ENCODE data around the gene ALAS2. TPM values are rescaled to one million over a fixed set of nuclear protein-coding genes. Genes with fewer than 3 reads are reported as not detected.

Gene ALAS2
- total and polyA plus RNA-seq, 2 experiments from 2014 or later = 0.23 TPM; not detected in 1

DNA sequence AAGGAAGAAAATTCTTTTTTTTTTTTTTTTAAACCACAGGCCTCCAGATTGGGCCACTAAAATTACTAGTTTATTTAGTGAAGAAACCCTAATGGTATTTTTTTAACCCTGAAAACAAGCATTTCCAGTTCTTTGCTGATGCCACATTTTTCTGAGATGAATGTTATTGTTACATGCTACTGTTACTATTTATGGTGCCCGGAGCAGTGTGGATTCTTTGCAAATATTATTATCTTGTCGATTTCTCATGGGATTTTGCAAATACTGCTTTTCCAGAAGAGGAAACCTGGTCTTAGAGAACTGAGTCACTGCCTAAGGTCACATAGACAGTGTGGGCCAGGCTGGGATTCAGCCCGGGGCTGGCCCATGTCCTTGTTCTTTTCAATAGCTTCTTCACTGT lies 8.7 kb upstream of the ALAS2 start:
- no peaks in the 10 kb centered on the region for H3K79me2 ChIP-seq (replicated peaks; ENCODE audit: insufficient read depth)
- H3K9me2 ChIP-seq (ENCODE audit: insufficient read depth) = no peaks in the 10 kb centered on the region
- H3K36me3 ChIP-seq (ENCODE audit: insufficient read depth) = no peaks in the 10 kb centered on the region
- Mint-ChIP-seq H3K9me3 (peaks cover 6% of the 10 kb centered on the region; the same call in 2 of the 3 replicates), H3K27ac (no peak overlapping the region), H3K36me3 (ENCODE audit: low read depth) (no peaks in the 10 kb centered on the region; the same call in 2 of the 3 replicates), H3K27me3 (ENCODE audit: insufficient read depth, low read depth, poor library complexity) (no peaks in the 10 kb centered on the region), H3K4me1 (no peaks in the 10 kb centered on the region), H3K4me3 (no peak overlapping the region)
- TF ChIP-seq NANOG (IDR thresholded peaks at IDR 0.05; ENCODE audit: borderline replicate concordance) (no peak), CTCF (conservative IDR thresholded peaks at IDR 0.05; ENCODE audit: low read depth in 2 of 2) (no peak), CREB1 (CRISPR knock-in tag; IDR thresholded peaks at IDR 0.05; ENCODE audit: low read depth) (no peak), EZH2 (IDR thresholded peaks at IDR 0.05; ENCODE audit: low read depth, unreplicated experiment) (no peak), POLR2AphosphoS5 (IDR thresholded peaks at IDR 0.05; ENCODE audit: low read depth) (no peak), JUNB (IDR thresholded peaks at IDR 0.05; ENCODE audit: unreplicated experiment) (no peak), ZNF331 (CRISPR knock-in tag; IDR thresholded peaks at IDR 0.05; ENCODE audit: low read depth) (no peak), REST (IDR thresholded peaks at IDR 0.05; ENCODE audit: unreplicated experiment) (no peak), ZNF114 (CRISPR knock-in tag; IDR thresholded peaks at IDR 0.05) (no peak), EZH2phosphoT487 (IDR thresholded peaks at IDR 0.05; ENCODE audit: unreplicated experiment) (no peak), STAT1 (IDR thresholded peaks at IDR 0.05; ENCODE audit: unreplicated experiment) (no peak)
- TF ChIP-seq, protein P1, sequence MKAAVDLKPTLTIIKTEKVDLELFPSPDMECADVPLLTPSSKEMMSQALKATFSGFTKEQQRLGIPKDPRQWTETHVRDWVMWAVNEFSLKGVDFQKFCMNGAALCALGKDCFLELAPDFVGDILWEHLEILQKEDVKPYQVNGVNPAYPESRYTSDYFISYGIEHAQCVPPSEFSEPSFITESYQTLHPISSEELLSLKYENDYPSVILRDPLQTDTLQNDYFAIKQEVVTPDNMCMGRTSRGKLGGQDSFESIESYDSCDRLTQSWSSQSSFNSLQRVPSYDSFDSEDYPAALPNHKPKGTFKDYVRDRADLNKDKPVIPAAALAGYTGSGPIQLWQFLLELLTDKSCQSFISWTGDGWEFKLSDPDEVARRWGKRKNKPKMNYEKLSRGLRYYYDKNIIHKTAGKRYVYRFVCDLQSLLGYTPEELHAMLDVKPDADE (IDR thresholded peaks at IDR 0.05) = no peak
- TF ChIP-seq, protein P2, sequence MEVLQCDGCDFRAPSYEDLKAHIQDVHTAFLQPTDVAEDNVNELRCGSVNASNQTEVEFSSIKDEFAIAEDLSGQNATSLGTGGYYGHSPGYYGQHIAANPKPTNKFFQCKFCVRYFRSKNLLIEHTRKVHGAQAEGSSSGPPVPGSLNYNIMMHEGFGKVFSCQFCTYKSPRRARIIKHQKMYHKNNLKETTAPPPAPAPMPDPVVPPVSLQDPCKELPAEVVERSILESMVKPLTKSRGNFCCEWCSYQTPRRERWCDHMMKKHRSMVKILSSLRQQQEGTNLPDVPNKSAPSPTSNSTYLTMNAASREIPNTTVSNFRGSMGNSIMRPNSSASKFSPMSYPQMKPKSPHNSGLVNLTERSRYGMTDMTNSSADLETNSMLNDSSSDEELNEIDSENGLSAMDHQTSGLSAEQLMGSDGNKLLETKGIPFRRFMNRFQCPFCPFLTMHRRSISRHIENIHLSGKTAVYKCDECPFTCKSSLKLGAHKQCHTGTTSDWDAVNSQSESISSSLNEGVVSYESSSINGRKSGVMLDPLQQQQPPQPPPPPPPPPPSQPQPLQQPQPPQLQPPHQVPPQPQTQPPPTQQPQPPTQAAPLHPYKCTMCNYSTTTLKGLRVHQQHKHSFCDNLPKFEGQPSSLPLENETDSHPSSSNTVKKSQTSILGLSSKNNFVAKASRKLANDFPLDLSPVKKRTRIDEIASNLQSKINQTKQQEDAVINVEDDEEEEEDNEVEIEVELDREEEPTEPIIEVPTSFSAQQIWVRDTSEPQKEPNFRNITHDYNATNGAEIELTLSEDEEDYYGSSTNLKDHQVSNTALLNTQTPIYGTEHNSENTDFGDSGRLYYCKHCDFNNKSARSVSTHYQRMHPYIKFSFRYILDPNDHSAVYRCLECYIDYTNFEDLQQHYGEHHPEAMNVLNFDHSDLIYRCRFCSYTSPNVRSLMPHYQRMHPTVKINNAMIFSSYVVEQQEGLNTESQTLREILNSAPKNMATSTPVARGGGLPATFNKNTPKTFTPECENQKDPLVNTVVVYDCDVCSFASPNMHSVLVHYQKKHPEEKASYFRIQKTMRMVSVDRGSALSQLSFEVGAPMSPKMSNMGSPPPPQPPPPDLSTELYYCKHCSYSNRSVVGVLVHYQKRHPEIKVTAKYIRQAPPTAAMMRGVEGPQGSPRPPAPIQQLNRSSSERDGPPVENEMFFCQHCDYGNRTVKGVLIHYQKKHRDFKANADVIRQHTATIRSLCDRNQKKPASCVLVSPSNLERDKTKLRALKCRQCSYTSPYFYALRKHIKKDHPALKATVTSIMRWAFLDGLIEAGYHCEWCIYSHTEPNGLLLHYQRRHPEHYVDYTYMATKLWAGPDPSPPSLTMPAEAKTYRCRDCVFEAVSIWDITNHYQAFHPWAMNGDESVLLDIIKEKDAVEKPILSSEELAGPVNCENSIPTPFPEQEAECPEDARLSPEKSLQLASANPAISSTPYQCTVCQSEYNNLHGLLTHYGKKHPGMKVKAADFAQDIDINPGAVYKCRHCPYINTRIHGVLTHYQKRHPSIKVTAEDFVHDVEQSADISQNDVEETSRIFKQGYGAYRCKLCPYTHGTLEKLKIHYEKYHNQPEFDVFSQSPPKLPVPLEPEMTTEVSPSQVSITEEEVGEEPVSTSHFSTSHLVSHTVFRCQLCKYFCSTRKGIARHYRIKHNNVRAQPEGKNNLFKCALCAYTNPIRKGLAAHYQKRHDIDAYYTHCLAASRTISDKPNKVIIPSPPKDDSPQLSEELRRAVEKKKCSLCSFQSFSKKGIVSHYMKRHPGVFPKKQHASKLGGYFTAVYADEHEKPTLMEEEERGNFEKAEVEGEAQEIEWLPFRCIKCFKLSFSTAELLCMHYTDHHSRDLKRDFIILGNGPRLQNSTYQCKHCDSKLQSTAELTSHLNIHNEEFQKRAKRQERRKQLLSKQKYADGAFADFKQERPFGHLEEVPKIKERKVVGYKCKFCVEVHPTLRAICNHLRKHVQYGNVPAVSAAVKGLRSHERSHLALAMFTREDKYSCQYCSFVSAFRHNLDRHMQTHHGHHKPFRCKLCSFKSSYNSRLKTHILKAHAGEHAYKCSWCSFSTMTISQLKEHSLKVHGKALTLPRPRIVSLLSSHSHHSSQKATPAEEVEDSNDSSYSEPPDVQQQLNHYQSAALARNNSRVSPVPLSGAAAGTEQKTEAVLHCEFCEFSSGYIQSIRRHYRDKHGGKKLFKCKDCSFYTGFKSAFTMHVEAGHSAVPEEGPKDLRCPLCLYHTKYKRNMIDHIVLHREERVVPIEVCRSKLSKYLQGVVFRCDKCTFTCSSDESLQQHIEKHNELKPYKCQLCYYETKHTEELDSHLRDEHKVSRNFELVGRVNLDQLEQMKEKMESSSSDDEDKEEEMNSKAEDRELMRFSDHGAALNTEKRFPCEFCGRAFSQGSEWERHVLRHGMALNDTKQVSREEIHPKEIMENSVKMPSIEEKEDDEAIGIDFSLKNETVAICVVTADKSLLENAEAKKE (CRISPR knock-in tag; IDR thresholded peaks at IDR 0.05) = no peak
- H2AFZ ChIP-seq = no peak overlapping the region
- no peak overlapping the region for H3K4me2 ChIP-seq
- H3K4me1 ChIP-seq (ENCODE audit: insufficient read depth) = no peaks in the 10 kb centered on the region
- H3F3A ChIP-seq (replicated peaks; ENCODE audit: low read depth) = no peaks in the 10 kb centered on the region
- no peak overlapping the region for H3K27ac ChIP-seq (ENCODE audit: low read depth)
- H4K20me1 ChIP-seq (replicated peaks; ENCODE audit: insufficient read depth) = no peaks in the 10 kb centered on the region
- DNase-seq (ENCODE audit: low spot score) (no peak), ATAC-seq (no peak)
- H3K27me3 ChIP-seq (ENCODE audit: insufficient read depth) = no peaks in the 10 kb centered on the region
- H3K4me3 ChIP-seq = no peak overlapping the region
